Keratinocyte (primary cell): ENCODE data around the gene CACNB4.

ENCODE experiments used
- EZH2 ChIP-seq: IDR thresholded peaks from one replicate; pipeline ENCODE4 v1.6.1; 2012; ENCODE audit warnings: inconsistent platforms, mild to moderate bottlenecking, low read length, moderate library complexity
- TF ChIP-seq, protein P1 (sequence below), 3 experiments: IDR thresholded peaks in 1 of 3; conservative IDR thresholded peaks in 1 of 3; optimal IDR thresholded peaks in 1 of 3; 2 replicates in 2 of 3; 3 replicates in 1 of 3; pipeline versions ENCODE3 to v1.5.1; 2011; ENCODE audit warnings: low read length in 3 of 3, mild to moderate bottlenecking in 3 of 3, moderate library complexity in 2 of 3, control low read depth in 1 of 3, inconsistent platforms in 1 of 3; ENCODE audit not compliant: insufficient read depth in 2 of 3; ENCODE audit errors: extremely low read depth in 1 of 3

DNA sequence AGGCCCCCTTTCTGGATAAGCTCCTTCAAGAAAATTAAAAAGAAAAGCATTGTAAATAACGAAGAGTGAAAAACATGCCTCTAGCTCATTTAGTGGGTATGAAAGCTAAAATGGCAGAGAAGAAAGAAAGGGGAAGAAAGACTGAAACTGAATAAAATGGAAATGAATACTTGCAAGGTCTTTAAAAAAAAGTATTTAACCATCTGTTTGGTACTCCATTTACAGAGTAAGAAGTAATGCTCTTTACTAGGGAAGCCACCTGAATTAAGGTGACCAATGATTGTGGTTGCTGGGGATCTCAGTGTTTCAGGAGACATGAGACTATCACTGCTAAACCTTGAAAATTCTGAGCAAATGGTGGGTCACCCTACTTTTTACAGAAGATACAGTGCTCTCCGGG lies 253.0 kb downstream of the CACNB4 start:
- TF ChIP-seq, protein P1, sequence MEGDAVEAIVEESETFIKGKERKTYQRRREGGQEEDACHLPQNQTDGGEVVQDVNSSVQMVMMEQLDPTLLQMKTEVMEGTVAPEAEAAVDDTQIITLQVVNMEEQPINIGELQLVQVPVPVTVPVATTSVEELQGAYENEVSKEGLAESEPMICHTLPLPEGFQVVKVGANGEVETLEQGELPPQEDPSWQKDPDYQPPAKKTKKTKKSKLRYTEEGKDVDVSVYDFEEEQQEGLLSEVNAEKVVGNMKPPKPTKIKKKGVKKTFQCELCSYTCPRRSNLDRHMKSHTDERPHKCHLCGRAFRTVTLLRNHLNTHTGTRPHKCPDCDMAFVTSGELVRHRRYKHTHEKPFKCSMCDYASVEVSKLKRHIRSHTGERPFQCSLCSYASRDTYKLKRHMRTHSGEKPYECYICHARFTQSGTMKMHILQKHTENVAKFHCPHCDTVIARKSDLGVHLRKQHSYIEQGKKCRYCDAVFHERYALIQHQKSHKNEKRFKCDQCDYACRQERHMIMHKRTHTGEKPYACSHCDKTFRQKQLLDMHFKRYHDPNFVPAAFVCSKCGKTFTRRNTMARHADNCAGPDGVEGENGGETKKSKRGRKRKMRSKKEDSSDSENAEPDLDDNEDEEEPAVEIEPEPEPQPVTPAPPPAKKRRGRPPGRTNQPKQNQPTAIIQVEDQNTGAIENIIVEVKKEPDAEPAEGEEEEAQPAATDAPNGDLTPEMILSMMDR (optimal IDR thresholded peaks at IDR 0.05 in 1 of 3, IDR thresholded peaks at IDR 0.05 in 1 of 3, conservative IDR thresholded peaks at IDR 0.05 in 1 of 3; ENCODE audit: extremely low read depth in 1 of 3, insufficient read depth in 2 of 3, low read length in 3 of 3), result no peak
- no peak for TF ChIP-seq EZH2
